CMK (cell line): ENCODE results near the gene SEPTIN8.

Source experiments
- DNase-seq: peaks from one replicate; pipeline ENCODE4 v3.0.0-alpha.2; 2010; ENCODE audit warnings: low read depth

The SEPTIN8 gene

GRCh38 chr5:132777209-132778069 is at the start of gene SEPTIN8:
Gene SEPTIN8, minus strand, starts transcription at chr5:132777239. Its CDS starts 102 bp downstream, at chr5:132777137.
- no peak for DNase-seq

- DNase-seq, result no peak
These were observed 49.5 kb upstream of the SEPTIN8 start for GRCh38 chr5:132826424-132827082.

- no peak for DNase-seq
These were observed 48.9 kb upstream of the SEPTIN8 start for GRCh38 chr5:132825834-132826391.

GRCh38 chr5:132825033-132825833 is 48.2 kb upstream of the SEPTIN8 start:
- no peak for DNase-seq

GRCh38 chr5:132824426-132824825 is 47.4 kb upstream of the SEPTIN8 start:
- DNase-seq, result no peak

- DNase-seq, result no peak
These were observed 46.5 kb upstream of the SEPTIN8 start for GRCh38 chr5:132823481-132824050.

- no peak for DNase-seq
These were observed 45.8 kb upstream of the SEPTIN8 start for GRCh38 chr5:132822650-132823480.

GRCh38 chr5:132821791-132822190 is 44.8 kb upstream of the SEPTIN8 start:
- DNase-seq, result no peak

- no peak for DNase-seq
These were observed 44.3 kb upstream of the SEPTIN8 start for GRCh38 chr5:132821350-132821749.

- DNase-seq, result peak; percentile 78
These were observed 43.2 kb upstream of the SEPTIN8 start for GRCh38 chr5:132820162-132820754.

GRCh38 chr5:132819468-132819867 is 42.4 kb upstream of the SEPTIN8 start:
- DNase-seq, result no peak

- DNase-seq, result no peak
These were observed 40.0 kb upstream of the SEPTIN8 start for GRCh38 chr5:132817011-132817410.

GRCh38 chr5:132816554-132816953 is 39.5 kb upstream of the SEPTIN8 start:
- no peak for DNase-seq

GRCh38 chr5:132816083-132816482 is 39.0 kb upstream of the SEPTIN8 start:
- no peak for DNase-seq

- no peak for DNase-seq
These were observed 38.4 kb upstream of the SEPTIN8 start for GRCh38 chr5:132815454-132815853.

- no peak for DNase-seq
These were observed 37.7 kb upstream of the SEPTIN8 start for GRCh38 chr5:132814503-132815294.

- no peak for DNase-seq
These were observed 36.8 kb upstream of the SEPTIN8 start for GRCh38 chr5:132813599-132814502.

GRCh38 chr5:132812781-132813598 is 36.0 kb upstream of the SEPTIN8 start, which contains the start of gene SOWAHA:
Gene SOWAHA, plus strand, starts transcription at chr5:132813302. Its CDS starts 320 bp downstream, at chr5:132813622.
- DNase-seq, result no peak
